Endodermal cell (in vitro differentiated cells): ENCODE data around the gene KCNJ2. TPM values are rescaled to one million over a fixed set of nuclear protein-coding genes. Genes with fewer than 3 reads are reported as not detected.

Experiments used
- DNase-seq: peaks from one replicate; pipeline ENCODE4 v3.0.0-alpha.2; 2017
- H3K27ac ChIP-seq: 2 replicates; pipeline ENCODE4 v1.5.1; 2013; ENCODE audit warnings: mild to moderate bottlenecking, low read depth, low read length, moderate library complexity
- H3K27me3 ChIP-seq: 2 replicates; pipeline ENCODE4 v1.6.1; 2013; ENCODE audit warnings: mild to moderate bottlenecking, low read length, moderate library complexity; ENCODE audit not compliant: insufficient read depth, control insufficient read depth, poor library complexity, severe bottlenecking
- H3K36me3 ChIP-seq: 2 replicates; pipeline ENCODE4 v1.7.0; 2013; ENCODE audit warnings: mild to moderate bottlenecking, low read length, moderate library complexity; ENCODE audit not compliant: control insufficient read depth, insufficient read depth
- H3K4me1 ChIP-seq: one replicate; pipeline ENCODE4 v1.7.0; 2013; ENCODE audit warnings: low read length; ENCODE audit not compliant: control insufficient read depth, insufficient read depth
- H3K4me3 ChIP-seq: 2 replicates; pipeline ENCODE4 v1.5.1; 2013; ENCODE audit warnings: mild to moderate bottlenecking, low read length, moderate library complexity
- H3K9ac ChIP-seq: 2 replicates; pipeline ENCODE4 v1.6.1; 2013; ENCODE audit warnings: mild to moderate bottlenecking, low read length, moderate library complexity; ENCODE audit not compliant: poor library complexity, severe bottlenecking; ENCODE audit errors: extremely low read depth
- H3K9me3 ChIP-seq: 2 replicates; pipeline ENCODE4 v1.6.1; 2013; ENCODE audit warnings: mild to moderate bottlenecking, low read length, moderate library complexity; ENCODE audit not compliant: control insufficient read depth
- H3K27ac Mint-ChIP-seq: 2 replicates; pipeline ENCODE4 v1.8.0; 2020; ENCODE audit warnings: mixed read lengths
- H3K27me3 Mint-ChIP-seq: 2 replicates; pipeline ENCODE4 v1.8.0; 2021; ENCODE audit warnings: mild to moderate bottlenecking, mixed read lengths; ENCODE audit not compliant: insufficient read depth
- H3K36me3 Mint-ChIP-seq: 2 replicates; pipeline ENCODE4 v1.8.0; 2020; ENCODE audit warnings: low read depth, mixed read lengths
- H3K4me1 Mint-ChIP-seq: 2 replicates; pipeline ENCODE4 v1.8.0; 2020; ENCODE audit warnings: mixed read lengths
- H3K4me3 Mint-ChIP-seq: 2 replicates; pipeline ENCODE4 v1.8.0; 2020; ENCODE audit warnings: mild to moderate bottlenecking, moderate library complexity, mixed read lengths
- H3K9me3 Mint-ChIP-seq: 2 replicates; pipeline ENCODE4 v1.8.0; 2020; ENCODE audit warnings: mild to moderate bottlenecking, mixed read lengths
- WGBS, 2 experiments: methylation state at CpG; one replicate each; pipeline versions ENCODE4 v1.1.5 to v1.1.7; 2013; ENCODE audit warnings: missing lambda C conversion rate in 2 of 2, mixed read lengths in 1 of 2; ENCODE audit not compliant: insufficient coverage in 1 of 2, insufficient read length in 1 of 2; 5-methylcytosine and 5-hydroxymethylcytosine counted together
- total RNA-seq, 2 donors: library from RNA; stranded (reverse); fragmentation: NEBNext Ultra II Directional in 1 of 2; extraction: Animal tissue kit (Norgen Biotek cat#: 25700) in 1 of 2; gene quantifications; 2 replicates in 1 of 2; 3 replicates in 1 of 2; pipeline ENCODE4 v1.2.1, GENCODE V29; 2021
- TF ChIP-seq, protein P1 (sequence below): fragments of 200-600 bp; sonication (generic); conservative IDR thresholded peaks from 2 replicates; pipeline ENCODE4 v1.5.0; 2021; ENCODE audit warnings: antibody characterized with exemption, mild to moderate bottlenecking

KCNJ2 gene
- total RNA-seq, 2 donors from 2014 or later = 0.35 to 1.3 TPM

DNA sequence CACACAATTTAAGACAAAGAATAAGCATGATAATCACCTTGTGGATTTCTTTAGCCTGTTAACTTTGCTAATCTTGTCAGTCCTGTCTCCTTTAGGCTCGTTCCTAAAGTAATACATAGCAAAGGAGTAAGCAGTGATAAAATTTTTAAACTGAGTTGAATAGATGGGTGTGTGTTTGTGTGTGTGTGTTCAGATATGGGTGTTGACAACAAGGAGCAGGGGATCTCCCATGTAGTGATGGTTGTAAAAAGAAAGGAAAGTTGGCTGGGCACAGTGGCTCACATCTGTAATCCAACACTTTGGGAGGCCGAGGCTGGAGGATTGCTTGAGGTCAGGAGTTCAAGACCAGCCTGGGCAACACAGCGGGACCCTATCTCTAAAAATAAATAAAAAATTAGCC is 44.6 kb upstream of the KCNJ2 start:
- Histone ChIP-seq H3K36me3 (no peaks in the 10 kb centered on the region), H3K27ac (no peak overlapping the region), H3K9ac (no peak overlapping the region), H3K4me3 (no peak overlapping the region), H3K4me1 (peaks cover 4% of the 10 kb centered on the region), H3K27me3 (peaks cover 50% of the 10 kb centered on the region), H3K9me3 (peaks cover 3% of the 10 kb centered on the region)
- no peak for DNase-seq
- WGBS, 2 experiments = 75 to 80% methylated on average over 1 to 3 of the region's 3 CpGs
- peaks cover 4% of the 10 kb centered on the region for H3K9me3 Mint-ChIP-seq
- no peak overlapping the region for H3K4me3 Mint-ChIP-seq
- H3K36me3 Mint-ChIP-seq = no peaks in the 10 kb centered on the region
- H3K27ac Mint-ChIP-seq = no peak overlapping the region
- TF ChIP-seq, protein P1, sequence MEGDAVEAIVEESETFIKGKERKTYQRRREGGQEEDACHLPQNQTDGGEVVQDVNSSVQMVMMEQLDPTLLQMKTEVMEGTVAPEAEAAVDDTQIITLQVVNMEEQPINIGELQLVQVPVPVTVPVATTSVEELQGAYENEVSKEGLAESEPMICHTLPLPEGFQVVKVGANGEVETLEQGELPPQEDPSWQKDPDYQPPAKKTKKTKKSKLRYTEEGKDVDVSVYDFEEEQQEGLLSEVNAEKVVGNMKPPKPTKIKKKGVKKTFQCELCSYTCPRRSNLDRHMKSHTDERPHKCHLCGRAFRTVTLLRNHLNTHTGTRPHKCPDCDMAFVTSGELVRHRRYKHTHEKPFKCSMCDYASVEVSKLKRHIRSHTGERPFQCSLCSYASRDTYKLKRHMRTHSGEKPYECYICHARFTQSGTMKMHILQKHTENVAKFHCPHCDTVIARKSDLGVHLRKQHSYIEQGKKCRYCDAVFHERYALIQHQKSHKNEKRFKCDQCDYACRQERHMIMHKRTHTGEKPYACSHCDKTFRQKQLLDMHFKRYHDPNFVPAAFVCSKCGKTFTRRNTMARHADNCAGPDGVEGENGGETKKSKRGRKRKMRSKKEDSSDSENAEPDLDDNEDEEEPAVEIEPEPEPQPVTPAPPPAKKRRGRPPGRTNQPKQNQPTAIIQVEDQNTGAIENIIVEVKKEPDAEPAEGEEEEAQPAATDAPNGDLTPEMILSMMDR = no peak
- peaks cover 22% of the 10 kb centered on the region for H3K4me1 Mint-ChIP-seq
- H3K27me3 Mint-ChIP-seq = peaks cover 24% of the 10 kb centered on the region

DNA sequence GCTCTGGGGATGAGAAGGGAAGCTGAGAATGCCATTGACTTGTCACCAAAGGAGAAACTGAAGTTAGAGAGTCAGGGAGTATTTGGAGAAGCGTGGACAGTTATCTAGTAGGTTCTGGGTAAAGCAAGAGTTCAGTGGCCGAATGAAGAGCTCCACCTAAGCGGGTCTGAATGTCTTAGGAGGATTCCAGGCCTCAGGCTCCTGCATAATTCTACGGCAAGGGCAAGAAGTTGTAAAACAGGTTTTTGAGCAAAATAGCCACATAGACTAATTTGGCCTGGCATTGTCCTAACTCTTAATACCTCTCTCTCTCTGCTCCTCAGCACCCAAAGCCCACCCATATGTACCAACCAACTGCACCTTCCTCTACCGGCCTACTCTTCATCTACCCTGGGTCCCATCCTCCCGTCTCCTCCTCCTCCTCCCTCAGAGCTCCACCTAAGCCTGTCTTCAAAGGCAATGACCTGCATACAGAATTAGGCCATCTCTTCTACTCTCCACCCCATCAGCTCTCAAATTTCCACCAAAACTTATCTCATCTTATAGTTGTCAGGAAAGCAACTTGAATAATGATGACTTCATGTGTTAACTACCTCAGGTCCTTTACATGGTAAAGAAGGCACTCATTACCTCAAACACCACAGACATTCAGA is 42.0 kb upstream of the KCNJ2 start:
- H3K4me3 ChIP-seq = no peak overlapping the region
- Mint-ChIP-seq H3K36me3 (no peaks in the 10 kb centered on the region), H3K9me3 (peaks cover 4% of the 10 kb centered on the region), H3K27ac (no peak overlapping the region), H3K4me1 (peaks cover 26% of the 10 kb centered on the region), H3K4me3 (no peak overlapping the region), H3K27me3 (peaks cover 15% of the 10 kb centered on the region)
- 90 to 97% methylated on average over 4 to 6 of the region's 6 CpGs for WGBS, 2 experiments
- no peak for DNase-seq
- H3K9me3 ChIP-seq = no peaks in the 10 kb centered on the region
- no peak overlapping the region for H3K9ac ChIP-seq
- TF ChIP-seq, protein P1 = no peak
- no peaks in the 10 kb centered on the region for H3K36me3 ChIP-seq
- peaks cover 4% of the 10 kb centered on the region for H3K4me1 ChIP-seq
- peaks cover 54% of the 10 kb centered on the region for H3K27me3 ChIP-seq
- no peak overlapping the region for H3K27ac ChIP-seq

DNA sequence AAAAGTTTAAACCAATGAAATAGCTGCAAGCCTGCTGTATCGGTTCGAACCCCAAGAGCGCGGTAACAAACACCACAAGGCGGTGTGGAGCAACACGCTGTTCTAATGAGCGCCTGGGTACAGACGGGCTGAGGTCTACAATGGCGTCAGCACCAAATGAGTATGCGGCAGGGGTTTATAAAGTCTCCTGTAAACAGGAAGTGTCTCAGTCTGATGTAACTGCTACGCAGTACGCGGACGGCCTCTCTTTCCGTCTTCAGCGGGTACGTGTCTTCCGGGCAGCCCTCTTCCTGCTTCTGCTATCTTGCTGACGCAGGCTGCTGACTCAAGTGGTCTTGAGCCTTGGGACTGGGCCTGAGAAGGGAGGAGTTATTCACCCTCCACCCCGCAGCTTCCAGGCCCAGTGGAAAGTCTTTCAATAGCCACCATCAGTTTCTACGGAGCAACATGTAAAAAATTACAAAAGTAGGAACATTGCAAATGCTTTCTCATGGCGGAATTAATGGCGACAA is 40.5 kb upstream of the KCNJ2 start:
- H3K9me3 Mint-ChIP-seq = peaks cover 4% of the 10 kb centered on the region
- no peaks in the 10 kb centered on the region for H3K36me3 Mint-ChIP-seq
- Histone ChIP-seq H3K36me3 (no peaks in the 10 kb centered on the region), H3K27ac (no peak overlapping the region), H3K4me3 (no peak overlapping the region), H3K9me3 (no peaks in the 10 kb centered on the region), H3K4me1 (peaks cover 4% of the 10 kb centered on the region), H3K27me3 (peaks cover 68% of the 10 kb centered on the region), H3K9ac (no peak overlapping the region)
- TF ChIP-seq, protein P1 = no peak
- peaks cover 14% of the 10 kb centered on the region for H3K27me3 Mint-ChIP-seq
- peaks cover 13% of the 10 kb centered on the region for H3K4me1 Mint-ChIP-seq
- WGBS, 2 experiments = 94 to 95% methylated on average over 19 to 23 of the region's 23 CpGs
- H3K27ac Mint-ChIP-seq = no peak overlapping the region
- no peak for DNase-seq
- H3K4me3 Mint-ChIP-seq = no peak overlapping the region
